HCT116 (cell line): ENCODE results near the gene PPP3R1. TPM values are rescaled to one million over a fixed set of nuclear protein-coding genes. Genes with fewer than 3 reads are reported as not detected.

ENCODE experiments used
- ATAC-seq: fragments of 200-7000 bp; cut with Tn5 transposase; 2 replicates; pipeline ENCODE4 v1.9.1; 2020; ENCODE audit warnings: mild to moderate bottlenecking, moderate library complexity
- BruUV-seq: library from RNA; stranded (reverse); fragments of 400-500 nt; replicated peaks from 2 replicates; lab custom pipeline; 2021; lab: Mats Ljungman, UMichigan
- CTCF ChIA-PET: fragments of 300-600 bp; sonication (Branson Sonifier 250); formaldehyde crosslinking; loops from one replicate; lab custom pipeline; 2021; ENCODE audit warnings: antibody characterized with exemption; lab: Charles Lee
- POLR2A ChIA-PET: fragments of 300-600, 350-600 bp; sonication (Branson Sonifier 250); formaldehyde crosslinking; loops from one replicate; lab custom pipeline; 2021; ENCODE audit warnings: antibody characterized with exemption; lab: Charles Lee
- RAD21 ChIA-PET, 2 experiments: fragments of 300-600 bp; sonication (Branson Sonifier 250); formaldehyde crosslinking; loops; one replicate each; lab custom pipeline; 2023; ENCODE audit warnings: low total read pairs in 2 of 2; ENCODE audit not compliant: uncharacterized antibody in 2 of 2, unreplicated experiment in 2 of 2, low non-redundant PET in 1 of 2; lab: Charles Lee
- DNase-seq: peaks from one replicate; pipeline ENCODE4 v3.0.0-alpha.2; 2010; ENCODE audit warnings: low read depth, low spot score
- H2AFZ ChIP-seq: fragments of 200-600 bp; shearing (Covaris generic), sonication (generic); 2 replicates; pipeline ENCODE4 v1.6.1; 2017; ENCODE audit warnings: low read depth, mixed run types, mixed read lengths, antibody characterized with exemption, low read length; ENCODE audit not compliant: poor library complexity, severe bottlenecking
- H3K27ac ChIP-seq: 2 replicates; pipeline ENCODE4 v1.5.1; 2012; ENCODE audit warnings: low read depth, low read length
- H3K27me3 ChIP-seq: fragments of 200-600 bp; sonication (generic); 2 replicates; pipeline ENCODE4 v1.6.1; 2016; ENCODE audit warnings: mixed run types, low read length, mixed read lengths; ENCODE audit not compliant: insufficient read depth
- H3K36me3 ChIP-seq, 2 experiments: fragments of 200-500 bp in 1 of 2; fragments of 200-600 bp in 1 of 2; sonication (Bioruptor generic) in 1 of 2; sonication (generic) in 1 of 2; 2 replicates each; pipeline versions ENCODE4 v1.5.1 to v1.6.1; 2014 to 2016; ENCODE audit warnings: low read length in 2 of 2, inconsistent platforms in 1 of 2, mixed read lengths in 1 of 2, mixed run types in 1 of 2; ENCODE audit not compliant: insufficient read depth in 2 of 2, control insufficient read depth in 1 of 2
- H3K4me1 ChIP-seq, 2 experiments: fragments of 200-600 bp in 1 of 2; sonication (generic) in 1 of 2; 2 replicates each; pipeline versions ENCODE4 v1.5.1 to v1.6.1; 2012 to 2017; ENCODE audit warnings: low read length in 2 of 2, inconsistent platforms in 1 of 2, mild to moderate bottlenecking in 1 of 2, mixed read lengths in 1 of 2, mixed run types in 1 of 2, moderate library complexity in 1 of 2; ENCODE audit not compliant: insufficient read depth in 2 of 2, control insufficient read depth in 1 of 2
- H3K4me2 ChIP-seq: fragments of 200-600 bp; sonication (generic); 2 replicates; pipeline ENCODE4 v1.6.1; 2017; ENCODE audit warnings: mixed run types, low read length, mixed read lengths
- H3K4me3 ChIP-seq, 2 experiments: fragments of 200-600 bp in 1 of 2; sonication (generic) in 1 of 2; replicated peaks in 1 of 2; 2 replicates each; pipeline ENCODE4 v1.5.1; 2011 to 2016; ENCODE audit warnings: low read length in 2 of 2, control low read depth in 1 of 2, low read depth in 1 of 2, mild to moderate bottlenecking in 1 of 2, mixed read lengths in 1 of 2, mixed run types in 1 of 2
- H3K79me2 ChIP-seq: fragments of 200-600 bp; sonication (generic); 2 replicates; pipeline ENCODE4 v1.6.1; 2017; ENCODE audit warnings: mild to moderate bottlenecking, mixed run types, low read length, moderate library complexity, mixed read lengths; ENCODE audit not compliant: insufficient read depth
- H3K9ac ChIP-seq: fragments of 200-600 bp; sonication (generic); 2 replicates; pipeline ENCODE4 v1.6.1; 2016; ENCODE audit warnings: low read length, mixed read lengths
- H3K9me2 ChIP-seq: fragments of 200-600 bp; sonication (generic), shearing (Covaris generic); 2 replicates; pipeline ENCODE4 v1.6.1; 2017; ENCODE audit warnings: mixed run types, mild to moderate bottlenecking, moderate library complexity; ENCODE audit not compliant: insufficient read depth
- H3K9me3 ChIP-seq, 2 experiments: fragments of 200-500 bp in 1 of 2; fragments of 200-600 bp in 1 of 2; sonication (Bioruptor generic) in 1 of 2; sonication (generic) in 1 of 2; 2 replicates each; pipeline ENCODE4 v1.6.1; 2014 to 2017; ENCODE audit warnings: low read length in 2 of 2, mixed read lengths in 2 of 2, inconsistent platforms in 1 of 2, low read depth in 1 of 2, mild to moderate bottlenecking in 1 of 2, mixed run types in 1 of 2, moderate library complexity in 1 of 2; ENCODE audit not compliant: control insufficient read depth in 1 of 2, insufficient read depth in 1 of 2
- H4K20me1 ChIP-seq: fragments of 200-600 bp; sonication (generic), shearing (Covaris generic); 2 replicates; pipeline ENCODE4 v1.6.1; 2017; ENCODE audit warnings: mixed run types, mild to moderate bottlenecking, moderate library complexity; ENCODE audit not compliant: insufficient read depth
- ATF3 ChIP-seq: IDR thresholded peaks from 2 replicates; pipeline ENCODE4 v1.6.1; 2012
- CBX3 ChIP-seq: IDR thresholded peaks from 2 replicates; pipeline ENCODE4 v1.6.1; 2012; ENCODE audit warnings: low read depth
- CEBPB ChIP-seq: IDR thresholded peaks from 2 replicates; pipeline ENCODE4 v1.6.1; 2012; ENCODE audit warnings: low read depth
- EGR1 ChIP-seq: IDR thresholded peaks from 2 replicates; pipeline ENCODE4 v1.6.1; 2012; ENCODE audit warnings: low read depth
- ELF1 ChIP-seq: IDR thresholded peaks from 2 replicates; pipeline ENCODE4 v1.6.1; 2012; ENCODE audit warnings: low read depth, borderline replicate concordance
- EZH2 ChIP-seq: fragments of 200-600 bp; sonication (generic); IDR thresholded peaks from 2 replicates; pipeline ENCODE4 v1.6.1; 2017; ENCODE audit warnings: antibody characterized with exemption, mixed run types
- FOSL1 ChIP-seq: IDR thresholded peaks from 2 replicates; pipeline ENCODE4 v1.6.1; 2012; ENCODE audit warnings: low read depth
- POLR2AphosphoS5 ChIP-seq: IDR thresholded peaks from 2 replicates; pipeline ENCODE4 v1.6.1; 2011; ENCODE audit warnings: mild to moderate bottlenecking, low read depth, low read length, moderate library complexity
- RAD21 ChIP-seq: IDR thresholded peaks from 2 replicates; pipeline ENCODE4 v1.6.1; 2012; ENCODE audit warnings: low read depth, mild to moderate bottlenecking
- SIN3A ChIP-seq: IDR thresholded peaks from 2 replicates; pipeline ENCODE4 v1.6.1; 2012; ENCODE audit warnings: low read depth
- ZFX ChIP-seq: fragments of 450-650 bp; IDR thresholded peaks from 2 replicates; pipeline ENCODE4 v1.6.1; 2017
- intact Hi-C: fragments of 100-400 bp; cut with micrococcal nuclease; formaldehyde crosslinking; loops from 2 replicates; pipeline ENCODE4 v1.10.0; 2022
- total RNA-seq: library from RNA; stranded (reverse); gene quantifications from one replicate; pipeline ENCODE4 v1.2.1, GENCODE V29; 2021; ENCODE audit not compliant: unreplicated experiment
- TF ChIP-seq, protein P1 (sequence below): IDR thresholded peaks from 2 replicates; pipeline ENCODE4 v1.6.1; 2012

The PPP3R1 gene
- total RNA-seq, 1 experiment from 2014 or later, result 69.9 TPM

DNA sequence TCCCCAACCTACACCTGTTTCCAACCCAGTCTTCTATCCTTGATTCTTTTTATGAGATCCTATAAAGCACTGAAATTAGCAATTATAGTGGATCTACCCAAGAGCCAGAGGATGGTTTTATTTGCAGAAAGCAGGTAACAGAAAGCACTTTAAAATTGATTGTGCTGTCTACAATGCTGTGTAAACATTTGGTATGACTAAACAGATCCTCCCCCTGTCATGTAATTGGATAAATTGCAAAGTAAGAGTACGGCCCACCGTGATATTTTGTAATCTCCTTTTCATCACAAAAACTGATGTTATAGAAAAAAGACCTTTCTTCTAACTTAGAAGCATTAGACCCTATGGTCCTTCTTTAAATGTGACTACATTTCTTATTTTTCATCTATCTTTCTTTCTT lies 11.3 kb upstream of the PPP3R1 start:
- DNase-seq (no peak), ATAC-seq (no peak)
- TF ChIP-seq ZFX (no peak), ATF3 (no peak), EGR1 (no peak), EZH2 (no peak)
- Histone ChIP-seq H3K4me1 (no peaks in the 10 kb centered on the region), H3K36me3 (no peaks in the 10 kb centered on the region), H3K27ac (no peak overlapping the region), H3K9me3 (no peaks in the 10 kb centered on the region), H3K4me3 (no peak overlapping the region), H2AFZ (no peak overlapping the region), H4K20me1 (no peaks in the 10 kb centered on the region; the same call in 1 of the 2 replicates), H3K9ac (no peak overlapping the region), H3K27me3 (no peaks in the 10 kb centered on the region), H3K79me2 (no peaks in the 10 kb centered on the region), H3K9me2 (no peaks in the 10 kb centered on the region), H3K4me2 (no peak overlapping the region)
- intact Hi-C loops, result no loop called here
- ChIA-PET POLR2A (no interaction called here), CTCF (no interaction called here), RAD21 (no interaction called here)
- no TSS peak for BruUV-seq

GRCh38 chr2:68258851-68259250 lies 6.5 kb upstream of the PPP3R1 start:
- H3K4me3 ChIP-seq, result no peak overlapping the region
- no peaks in the 10 kb centered on the region for H3K9me3 ChIP-seq
- no peaks in the 10 kb centered on the region for H3K27me3 ChIP-seq
- no peak overlapping the region for H3K27ac ChIP-seq
- ChIA-PET CTCF (no interaction called here), POLR2A (no interaction called here), RAD21 (no interaction called here)
- H3K9ac ChIP-seq, result no peak overlapping the region
- intact Hi-C loops, result no loop called here
- ATAC-seq, result no peak
- TF ChIP-seq SIN3A, result no peak
- TF ChIP-seq CBX3, result no peak
- no peak for TF ChIP-seq FOSL1
- no peak for TF ChIP-seq POLR2AphosphoS5
- TF ChIP-seq ATF3, result no peak
- no peak for TF ChIP-seq RAD21
- no peak for TF ChIP-seq ELF1
- no peak for TF ChIP-seq CEBPB
- no peak for TF ChIP-seq ZFX
- TF ChIP-seq EZH2, result no peak
- TF ChIP-seq EGR1, result no peak
- TF ChIP-seq, protein P1, sequence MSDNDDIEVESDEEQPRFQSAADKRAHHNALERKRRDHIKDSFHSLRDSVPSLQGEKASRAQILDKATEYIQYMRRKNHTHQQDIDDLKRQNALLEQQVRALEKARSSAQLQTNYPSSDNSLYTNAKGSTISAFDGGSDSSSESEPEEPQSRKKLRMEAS, result no peak
- H3K4me1 ChIP-seq, result peaks cover 0 to 7% of the 10 kb centered on the region in 2 experiments; a peak in 1 of 4 replicates
- H4K20me1 ChIP-seq, result no peaks in the 10 kb centered on the region; the same call in 1 of the 2 replicates
- no peaks in the 10 kb centered on the region for H3K36me3 ChIP-seq
- BruUV-seq, result no TSS peak
- no peak for DNase-seq
- no peaks in the 10 kb centered on the region for H3K79me2 ChIP-seq
- H3K9me2 ChIP-seq, result no peaks in the 10 kb centered on the region
- H2AFZ ChIP-seq, result no peak overlapping the region
- H3K4me2 ChIP-seq, result no peak overlapping the region
